ENCODE results near the gene RCC1.

- no peak for TF ChIP-seq CTCF (conservative IDR thresholded peaks at IDR 0.05 in 1 of 2, IDR thresholded peaks at IDR 0.05 in 1 of 2; ENCODE audit: low read depth in 1 of 2, low read length in 2 of 2)
- no peak for TF ChIP-seq EZH2 (IDR thresholded peaks at IDR 0.05; ENCODE audit: low read length, missing control alignments)
These were observed 29.3 kb downstream of the RCC1 start for GRCh38 chr1:28535180-28535579.

Data from fibroblast of lung (primary cell).